SK-N-SH (cell line): ENCODE results near the gene LAGE3. TPM values are rescaled to one million over a fixed set of nuclear protein-coding genes. Genes with fewer than 3 reads are reported as not detected.

Experiments
- CTCF ChIA-PET: fragments of 300-600, 350-600 bp; formaldehyde crosslinking; extraction: SDS; loops from one replicate; lab custom pipeline; 2021; lab: Yijun Ruan, JAX
- POLR2A ChIA-PET: fragments of 350-600 bp; sonication (Branson Sonifier 250); formaldehyde crosslinking; extraction: SDS; loops from one replicate; lab custom pipeline; 2020; ENCODE audit warnings: antibody characterized with exemption, inconsistent platforms; lab: Yijun Ruan, JAX
- DNase-seq: peaks from one replicate; pipeline ENCODE4 v3.0.0; 2012
- H2AFZ ChIP-seq: fragments of 200-600 bp; sonication (generic); 2 replicates; pipeline ENCODE4 v1.8.1; 2016; ENCODE audit warnings: antibody characterized with exemption, mild to moderate bottlenecking, low read depth
- H3F3A ChIP-seq: fragments of 200-600 bp; sonication (generic); replicated peaks from 2 replicates; pipeline ENCODE3; 2016; ENCODE audit warnings: antibody characterized with exemption, mild to moderate bottlenecking; ENCODE audit not compliant: insufficient read depth
- H3K27ac ChIP-seq, 2 experiments: fragments of 200-500 bp in 1 of 2; fragments of 200-600 bp in 1 of 2; sonication (Bioruptor generic) in 1 of 2; sonication (generic), shearing (Covaris generic) in 1 of 2; 2 replicates each; pipeline versions ENCODE4 v1.5.1 to v1.6.1; 2014 to 2016; ENCODE audit warnings: low read depth in 2 of 2, inconsistent platforms in 1 of 2, low read length in 1 of 2, mild to moderate bottlenecking in 1 of 2, mixed read lengths in 1 of 2
- H3K27me3 ChIP-seq: fragments of 200-600 bp; sonication (generic), shearing (Covaris generic); 2 replicates; pipeline ENCODE4 v1.6.1; 2016; ENCODE audit warnings: mixed run types; ENCODE audit not compliant: insufficient read depth
- H3K36me3 ChIP-seq, 2 experiments: fragments of 200-500 bp in 1 of 2; fragments of 200-600 bp in 1 of 2; sonication (Bioruptor generic) in 1 of 2; sonication (generic) in 1 of 2; replicated peaks in 1 of 2; 2 replicates each; pipeline versions ENCODE3 to v1.5.1; 2014 to 2016; ENCODE audit warnings: low read length in 1 of 2, mild to moderate bottlenecking in 1 of 2; ENCODE audit not compliant: insufficient read depth in 2 of 2, control insufficient read depth in 1 of 2
- H3K4me1 ChIP-seq, 2 experiments: fragments of 200-500 bp in 1 of 2; fragments of 200-600 bp in 1 of 2; sonication (Bioruptor generic) in 1 of 2; sonication (generic), shearing (Covaris generic) in 1 of 2; 2 replicates each; pipeline versions ENCODE4 v1.5.1 to v1.6.1; 2014 to 2016; ENCODE audit warnings: low read depth in 1 of 2, low read length in 1 of 2, mixed run types in 1 of 2; ENCODE audit not compliant: insufficient read depth in 2 of 2, control insufficient read depth in 1 of 2
- H3K4me2 ChIP-seq: fragments of 200-600 bp; sonication (generic), shearing (Covaris generic); 2 replicates; pipeline ENCODE4 v1.6.1; 2017; ENCODE audit warnings: mixed run types
- H3K4me3 ChIP-seq, 2 experiments: fragments of 200-500 bp in 1 of 2; fragments of 200-600 bp in 1 of 2; sonication (Bioruptor generic) in 1 of 2; sonication (generic), shearing (Covaris generic) in 1 of 2; 2 replicates each; pipeline versions ENCODE4 v1.5.1 to v1.8.1; 2014 to 2016; ENCODE audit warnings: low read depth in 2 of 2, inconsistent platforms in 1 of 2, low read length in 1 of 2, mild to moderate bottlenecking in 1 of 2, mixed read lengths in 1 of 2, moderate library complexity in 1 of 2
- H3K79me2 ChIP-seq: fragments of 200-600 bp; sonication (generic); 2 replicates; pipeline ENCODE4 v1.8.1; 2017; ENCODE audit warnings: mild to moderate bottlenecking; ENCODE audit not compliant: insufficient read depth
- H3K9ac ChIP-seq: fragments of 200-600 bp; sonication (generic); 2 replicates; pipeline ENCODE4 v1.6.1; 2017; ENCODE audit warnings: mixed run types
- H3K9me2 ChIP-seq: fragments of 200-600 bp; sonication (generic); 2 replicates; pipeline ENCODE4 v1.6.1; 2017; ENCODE audit warnings: mixed run types
- H3K9me3 ChIP-seq: fragments of 200-600 bp; sonication (generic); 2 replicates; pipeline ENCODE4 v1.6.1; 2017; ENCODE audit warnings: mixed run types, mild to moderate bottlenecking, moderate library complexity
- H4K20me1 ChIP-seq: fragments of 200-600 bp; sonication (generic); 2 replicates; pipeline ENCODE4 v1.6.1; 2017; ENCODE audit warnings: mild to moderate bottlenecking, mixed run types; ENCODE audit not compliant: insufficient read depth
- GABPA ChIP-seq: IDR thresholded peaks from 2 replicates; pipeline ENCODE4 v1.4.0; 2012; ENCODE audit warnings: low read depth, mild to moderate bottlenecking
- GATA2 ChIP-seq: sonication (generic); formaldehyde crosslinking; IDR thresholded peaks from 2 replicates; pipeline ENCODE4 v1.5.0; 2020; ENCODE audit warnings: mild to moderate bottlenecking, missing genetic modification reagents
- MAX ChIP-seq: IDR thresholded peaks from 2 replicates; pipeline ENCODE4 v1.4.0; 2012; ENCODE audit warnings: low read depth
- MXI1 ChIP-seq: IDR thresholded peaks from 2 replicates; pipeline ENCODE4 v1.6.1; 2012; ENCODE audit warnings: mild to moderate bottlenecking, low read depth, low read length, improper control_type of control experiment
- PBX3 ChIP-seq: IDR thresholded peaks from 2 replicates; pipeline ENCODE4; 2012
- RFX5 ChIP-seq: IDR thresholded peaks from 2 replicates; pipeline ENCODE4 v1.6.1; 2012; ENCODE audit warnings: mild to moderate bottlenecking, improper control_type of control experiment, low read length
- TAF1 ChIP-seq: IDR thresholded peaks from 2 replicates; pipeline ENCODE4 v1.6.1; 2012; ENCODE audit warnings: low read depth, mild to moderate bottlenecking, low read length, moderate library complexity, borderline replicate concordance
- WGBS: methylation state at CpG from one replicate; pipeline ENCODE4 v1.1.6; 2017; ENCODE audit warnings: low lambda C conversion rate; 5-methylcytosine and 5-hydroxymethylcytosine counted together
- polyA plus RNA-seq, 3 experiments: library from polyadenylated mRNA; depleted of rRNA; stranded (reverse); fragments of >200 nt; gene quantifications; 2 replicates each; pipeline ENCODE4 v1.2.3, GENCODE V29; 2012
- TF ChIP-seq, protein P1 (sequence below): IDR thresholded peaks from 2 replicates; pipeline ENCODE4 v1.6.1; 2012; ENCODE audit warnings: mild to moderate bottlenecking, low read depth, low read length, moderate library complexity
- TF ChIP-seq, protein P2 (sequence below): IDR thresholded peaks from 2 replicates; pipeline ENCODE4 v1.4.0; 2012; ENCODE audit warnings: low read depth, borderline replicate concordance

The LAGE3 gene
- polyA plus RNA-seq, 1 of the 3 experiments (the other 2 are of a cell fraction) = 37.2 TPM

DNA sequence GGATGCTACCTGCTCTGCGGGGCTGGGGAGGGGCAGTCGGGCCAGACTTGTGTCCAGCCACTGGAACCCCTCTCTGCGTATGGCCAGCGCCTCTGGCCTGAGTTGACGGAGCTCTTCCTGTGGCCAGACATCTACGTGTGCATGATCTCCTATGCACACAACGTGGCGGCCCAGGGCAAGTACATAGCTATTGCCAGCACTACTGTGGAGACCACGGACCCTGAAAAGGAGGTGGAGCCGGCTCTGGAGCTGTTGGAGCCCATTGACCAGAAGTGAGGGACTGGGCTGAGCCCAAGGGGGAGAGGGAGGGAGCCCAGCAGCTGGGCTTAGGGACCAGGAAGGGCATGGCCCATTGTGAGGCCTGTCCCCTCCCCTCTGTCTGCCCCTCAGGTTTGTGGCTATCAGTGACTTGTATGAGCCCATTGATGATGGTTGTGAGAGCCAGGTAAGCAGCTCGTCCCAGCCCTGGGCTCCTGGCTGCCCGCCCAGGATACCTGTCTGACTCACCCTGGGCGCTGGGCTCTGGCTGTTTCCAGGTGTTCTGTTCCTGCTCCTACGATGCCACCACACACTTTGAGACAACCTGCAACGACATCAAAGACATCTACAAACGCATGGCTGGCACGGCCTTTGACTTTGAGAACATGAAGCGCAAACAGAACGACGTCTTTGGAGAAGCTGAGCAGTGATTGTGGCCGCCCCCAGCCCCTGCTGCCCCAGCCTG, 36.9 kb downstream of the LAGE3 start:
- ChIA-PET CTCF (interaction anchor here (1.3 to 1.6 kb wide), 2 partner anchors 11 to 85 kb away, joined by 4 to 5 read pairs; no protein-coding TSS in a partner anchor), POLR2A (interaction anchor here (0.8 kb wide), 1 partner anchor 17 kb away, joined by 3 read pairs; no protein-coding TSS in a partner anchor)

More for the DNA sequence above, 36.9 kb downstream of the LAGE3 start:
- H3K9ac ChIP-seq = no peak overlapping the region
- no peak overlapping the region; a peak in 1 of 4 replicates for H3K27ac ChIP-seq
- H3K36me3 ChIP-seq = peaks cover 0 to 20% of the 10 kb centered on the region in 2 experiments
- no peaks in the 10 kb centered on the region for H3K9me2 ChIP-seq
- no peak overlapping the region; a peak in 1 of 4 replicates for H3K4me3 ChIP-seq
- TF ChIP-seq TAF1 (no peak), RFX5 (no peak), PBX3 (no peak), GABPA (no peak), MXI1 (no peak), GATA2 (CRISPR knock-in tag) (no peak), MAX (no peak)
- TF ChIP-seq, protein P1, sequence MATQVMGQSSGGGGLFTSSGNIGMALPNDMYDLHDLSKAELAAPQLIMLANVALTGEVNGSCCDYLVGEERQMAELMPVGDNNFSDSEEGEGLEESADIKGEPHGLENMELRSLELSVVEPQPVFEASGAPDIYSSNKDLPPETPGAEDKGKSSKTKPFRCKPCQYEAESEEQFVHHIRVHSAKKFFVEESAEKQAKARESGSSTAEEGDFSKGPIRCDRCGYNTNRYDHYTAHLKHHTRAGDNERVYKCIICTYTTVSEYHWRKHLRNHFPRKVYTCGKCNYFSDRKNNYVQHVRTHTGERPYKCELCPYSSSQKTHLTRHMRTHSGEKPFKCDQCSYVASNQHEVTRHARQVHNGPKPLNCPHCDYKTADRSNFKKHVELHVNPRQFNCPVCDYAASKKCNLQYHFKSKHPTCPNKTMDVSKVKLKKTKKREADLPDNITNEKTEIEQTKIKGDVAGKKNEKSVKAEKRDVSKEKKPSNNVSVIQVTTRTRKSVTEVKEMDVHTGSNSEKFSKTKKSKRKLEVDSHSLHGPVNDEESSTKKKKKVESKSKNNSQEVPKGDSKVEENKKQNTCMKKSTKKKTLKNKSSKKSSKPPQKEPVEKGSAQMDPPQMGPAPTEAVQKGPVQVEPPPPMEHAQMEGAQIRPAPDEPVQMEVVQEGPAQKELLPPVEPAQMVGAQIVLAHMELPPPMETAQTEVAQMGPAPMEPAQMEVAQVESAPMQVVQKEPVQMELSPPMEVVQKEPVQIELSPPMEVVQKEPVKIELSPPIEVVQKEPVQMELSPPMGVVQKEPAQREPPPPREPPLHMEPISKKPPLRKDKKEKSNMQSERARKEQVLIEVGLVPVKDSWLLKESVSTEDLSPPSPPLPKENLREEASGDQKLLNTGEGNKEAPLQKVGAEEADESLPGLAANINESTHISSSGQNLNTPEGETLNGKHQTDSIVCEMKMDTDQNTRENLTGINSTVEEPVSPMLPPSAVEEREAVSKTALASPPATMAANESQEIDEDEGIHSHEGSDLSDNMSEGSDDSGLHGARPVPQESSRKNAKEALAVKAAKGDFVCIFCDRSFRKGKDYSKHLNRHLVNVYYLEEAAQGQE = no peak
- TF ChIP-seq, protein P2, sequence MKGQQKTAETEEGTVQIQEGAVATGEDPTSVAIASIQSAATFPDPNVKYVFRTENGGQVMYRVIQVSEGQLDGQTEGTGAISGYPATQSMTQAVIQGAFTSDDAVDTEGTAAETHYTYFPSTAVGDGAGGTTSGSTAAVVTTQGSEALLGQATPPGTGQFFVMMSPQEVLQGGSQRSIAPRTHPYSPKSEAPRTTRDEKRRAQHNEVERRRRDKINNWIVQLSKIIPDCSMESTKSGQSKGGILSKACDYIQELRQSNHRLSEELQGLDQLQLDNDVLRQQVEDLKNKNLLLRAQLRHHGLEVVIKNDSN = no peak
- peaks cover 4% of the 10 kb centered on the region for H3F3A ChIP-seq
- H4K20me1 ChIP-seq = peaks cover 33% of the 10 kb centered on the region; the same call in 1 of the 2 replicates
- H3K4me1 ChIP-seq = peaks cover 0 to 25% of the 10 kb centered on the region in 2 experiments; a peak in 1 of 4 replicates
- H3K9me3 ChIP-seq = no peaks in the 10 kb centered on the region
- peaks cover 55% of the 10 kb centered on the region for H3K79me2 ChIP-seq
- no peaks in the 10 kb centered on the region; the same call in 1 of the 2 replicates for H3K27me3 ChIP-seq
- WGBS = 45% methylated on average over 7 of the region's 21 CpGs
- no peak overlapping the region for H2AFZ ChIP-seq
- DNase-seq = no peak
- H3K4me2 ChIP-seq = no peak overlapping the region
